DMS114 treated with DMSO at 0.1 percent for 48 hours (cell line): ENCODE measurements around the gene CNEP1R1.

Source experiments
- DNase-seq: peaks from one replicate; lab custom pipeline; 2025; ENCODE audit not compliant: unreplicated experiment; lab: John Stamatoyannopoulos, UW

The CNEP1R1 gene

DNA sequence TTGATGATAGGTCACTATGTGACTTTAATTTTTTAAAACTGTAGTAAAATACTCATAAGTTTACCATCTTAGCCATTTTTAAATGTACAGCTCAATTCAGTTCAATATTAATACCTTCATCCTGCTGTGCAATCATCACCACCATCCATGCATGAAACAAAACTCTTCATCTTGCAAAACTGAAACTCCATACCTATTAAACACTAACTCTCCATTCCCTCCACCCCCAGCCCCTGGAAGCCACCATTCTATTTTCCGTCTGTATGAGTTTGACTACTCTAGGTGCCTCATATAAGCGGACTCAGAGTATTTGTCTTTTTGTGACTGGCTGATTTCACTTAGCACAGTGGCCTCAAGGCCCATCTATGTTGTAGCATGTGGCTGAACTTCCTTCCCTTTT is 9.4 kb upstream of the CNEP1R1 start:
- DNase-seq: no peak

DNA sequence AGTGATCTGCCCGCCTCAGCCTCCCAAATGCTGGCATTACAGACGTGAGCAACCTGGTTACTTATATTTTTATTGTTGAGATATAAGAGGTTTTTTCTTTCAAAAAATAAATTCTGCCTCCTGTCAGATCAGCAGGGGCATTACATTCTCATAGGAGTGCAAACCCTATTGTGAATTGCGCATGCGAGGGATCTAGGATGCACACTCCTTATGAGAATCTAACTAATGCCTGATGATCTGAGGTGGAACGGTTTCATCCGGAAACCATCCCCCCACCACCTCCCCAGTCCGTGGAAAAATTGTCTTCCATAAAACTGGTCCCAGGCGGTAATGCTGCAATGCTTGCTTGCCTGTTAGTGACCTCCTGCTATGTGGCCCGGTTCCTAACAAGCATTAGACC is 7.5 kb upstream of the CNEP1R1 start:
- no peak for DNase-seq

GRCh38 chr16:50021544-50021943 is 3.5 kb upstream of the CNEP1R1 start:
- DNase-seq: no peak

DNA sequence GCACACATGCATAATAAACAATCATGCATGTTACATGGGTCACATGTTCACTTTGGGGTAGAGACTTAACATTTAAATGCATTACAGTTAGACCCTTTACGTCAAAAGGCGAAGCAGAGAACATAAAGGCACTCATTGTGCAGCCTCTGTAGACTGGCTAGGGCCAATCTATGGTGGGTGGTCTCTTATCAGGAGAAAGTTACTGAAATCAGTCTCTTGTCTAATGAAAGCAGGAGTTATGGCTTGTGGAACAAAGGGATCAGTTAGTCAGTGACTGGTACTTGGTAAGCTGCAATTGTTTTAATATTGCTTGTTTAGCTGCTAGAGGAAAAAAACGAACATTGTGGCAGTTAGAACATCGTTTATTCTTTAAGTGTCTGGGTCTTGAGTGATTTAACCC is 1.4 kb upstream of the CNEP1R1 start:
- no peak for DNase-seq

- no peak for DNase-seq
Measured at GRCh38 chr16:50024207-50024606, 818 bp upstream of the CNEP1R1 start.

DNA sequence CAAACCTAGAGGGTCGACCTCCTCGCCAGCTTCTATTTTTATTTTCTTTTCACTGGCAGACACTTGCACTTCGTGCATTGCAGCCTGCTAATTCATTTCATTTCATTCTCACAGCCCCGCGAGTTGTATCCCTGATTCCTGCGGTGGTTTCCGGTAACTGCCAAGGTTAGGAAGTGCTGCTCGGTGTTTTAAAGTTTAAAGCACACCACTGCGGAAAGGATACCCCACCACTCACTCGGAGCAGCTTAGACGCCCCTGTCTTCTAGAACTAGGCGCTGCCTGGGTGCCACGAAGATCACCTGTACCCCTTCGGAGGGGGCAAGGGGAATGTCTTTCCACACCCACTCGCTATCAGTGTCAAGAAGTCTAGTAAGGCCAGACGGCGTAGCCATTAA is 509 bp downstream of the CNEP1R1 start:
- DNase-seq: no peak

DNA sequence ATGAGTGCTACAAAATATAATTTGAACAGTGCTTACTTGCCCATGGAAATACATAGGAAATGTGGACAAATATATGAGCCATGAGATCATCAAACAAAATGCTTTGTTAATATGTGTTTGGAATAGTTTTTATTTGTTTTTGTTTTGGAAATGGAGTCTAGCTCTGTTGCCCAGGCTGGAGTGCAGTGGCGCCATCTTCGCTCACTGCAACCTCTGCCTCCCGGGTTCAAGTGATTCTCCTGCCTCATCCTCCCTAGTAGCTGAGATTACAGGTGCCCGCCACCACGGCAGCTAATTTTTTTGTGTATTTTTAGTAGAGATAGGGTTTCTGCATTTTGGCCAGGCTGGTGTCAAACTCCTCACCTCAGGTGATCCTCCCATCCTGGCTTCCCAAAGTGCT is 2.8 kb downstream of the CNEP1R1 start:
- DNase-seq: no peak

DNA sequence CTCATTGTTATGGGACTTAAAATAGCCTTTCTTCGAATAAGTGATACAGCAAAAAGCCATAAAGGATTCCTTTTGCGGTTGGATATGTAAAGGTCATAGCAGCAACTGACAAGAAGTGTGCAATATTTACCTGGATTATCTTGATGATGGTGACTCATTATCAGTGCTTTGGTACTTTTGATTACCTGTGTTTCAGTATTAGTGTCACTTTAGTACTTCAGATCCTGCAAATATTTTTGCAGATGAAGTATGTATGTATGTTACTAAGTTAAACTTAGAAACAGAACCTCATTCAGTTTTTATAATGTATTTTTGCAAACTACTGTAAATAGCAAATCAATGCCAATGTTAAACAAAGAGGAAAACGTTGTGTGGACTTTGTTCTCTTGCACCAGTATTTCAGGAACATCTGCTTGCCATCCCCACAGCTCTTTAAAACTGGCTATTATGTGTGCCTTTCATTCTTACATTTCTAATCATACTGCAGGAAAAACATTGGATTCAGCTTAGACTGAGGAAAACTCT is 10.5 kb downstream of the CNEP1R1 start:
- DNase-seq: no peak

DNA sequence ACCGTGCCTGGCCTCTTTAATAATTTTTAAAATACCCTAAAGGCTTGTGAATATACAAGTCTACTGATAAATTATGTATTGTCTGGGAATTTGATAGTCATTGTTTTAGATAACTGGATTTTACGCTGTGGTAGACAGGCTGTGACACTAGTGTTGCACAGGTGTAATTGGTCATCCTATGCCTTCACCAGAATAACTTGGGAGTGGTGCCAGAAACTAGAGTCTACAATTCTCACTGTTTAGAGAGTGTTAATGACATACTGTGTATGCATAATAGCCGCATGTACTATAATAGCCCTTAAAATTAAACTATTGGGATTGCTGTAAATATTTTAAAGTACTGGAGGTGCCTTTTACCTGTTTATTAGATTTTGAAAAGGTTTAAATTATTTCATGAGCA is 11.4 kb downstream of the CNEP1R1 start:
- DNase-seq: no peak

GRCh38 chr16:50037662-50038220 is 12.7 kb downstream of the CNEP1R1 start:
- no peak for DNase-seq

DNA sequence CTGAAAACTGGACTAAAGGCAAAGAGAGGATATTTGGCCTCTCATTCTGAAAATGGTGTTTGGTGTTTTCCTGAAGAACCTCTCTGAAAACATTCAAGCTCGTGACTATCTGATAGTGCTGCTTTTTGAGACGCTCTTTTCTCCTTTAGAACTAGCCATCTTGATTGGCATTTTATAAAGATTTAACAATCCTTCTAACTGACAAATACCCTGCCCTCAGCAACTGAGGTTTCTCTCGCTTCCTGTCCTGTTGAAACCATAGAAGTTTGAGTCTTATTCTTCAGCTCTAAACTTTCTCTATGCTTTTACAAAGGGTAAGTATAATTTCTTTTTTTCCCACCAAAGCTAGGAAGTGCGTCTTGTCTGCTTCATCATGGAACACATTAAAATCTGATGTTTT is 13.3 kb downstream of the CNEP1R1 start:
- DNase-seq: no peak

GRCh38 chr16:50038756-50039529 is 13.9 kb downstream of the CNEP1R1 start:
- DNase-seq: no peak

- no peak for DNase-seq
Measured at GRCh38 chr16:50040018-50040417, 15.0 kb downstream of the CNEP1R1 start.

- no peak for DNase-seq
Measured at GRCh38 chr16:50040710-50041109, 15.7 kb downstream of the CNEP1R1 start.

DNA sequence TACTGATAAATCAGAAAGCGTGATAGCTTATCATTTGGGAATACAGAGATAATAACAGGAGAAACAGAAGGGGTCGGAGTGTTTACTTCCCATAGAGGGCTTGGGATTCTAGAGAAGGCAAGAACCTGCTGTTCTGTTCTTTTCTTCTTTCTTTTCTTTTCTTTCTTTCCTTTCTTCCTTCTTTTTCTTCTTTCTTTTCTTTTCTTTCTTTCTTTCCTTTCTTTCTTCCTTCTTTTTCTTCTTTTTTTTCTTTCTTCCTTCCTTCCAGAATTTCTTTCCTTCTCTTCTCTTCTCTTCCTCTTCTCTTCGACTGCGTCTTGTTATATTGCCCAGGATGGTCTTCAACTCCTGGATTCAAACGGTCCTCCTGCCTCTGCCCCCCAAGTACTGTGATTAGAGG is 18.3 kb downstream of the CNEP1R1 start:
- DNase-seq: no peak

GRCh38 chr16:50045412-50045811 is 20.4 kb downstream of the CNEP1R1 start:
- DNase-seq: no peak

DNA sequence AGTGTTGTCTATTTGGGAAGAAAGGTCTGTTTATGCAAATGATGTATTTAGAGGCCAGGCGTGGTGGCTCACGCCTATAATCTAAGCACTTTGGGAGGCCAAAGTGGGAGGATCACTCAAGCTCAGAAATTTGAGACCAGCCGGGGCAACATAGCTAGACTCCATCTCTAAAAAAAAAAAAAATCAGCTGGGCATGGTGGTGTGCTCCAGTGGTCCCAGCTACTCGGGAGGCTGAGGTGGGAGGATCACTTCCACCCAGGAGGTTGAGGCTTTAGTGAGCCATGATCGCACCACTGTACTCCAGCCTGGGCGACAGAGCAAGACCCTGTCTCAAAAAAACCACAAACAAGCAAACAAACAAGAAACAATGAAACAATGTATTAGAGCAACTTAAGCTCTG is 21.8 kb downstream of the CNEP1R1 start:
- no peak for DNase-seq

DNA sequence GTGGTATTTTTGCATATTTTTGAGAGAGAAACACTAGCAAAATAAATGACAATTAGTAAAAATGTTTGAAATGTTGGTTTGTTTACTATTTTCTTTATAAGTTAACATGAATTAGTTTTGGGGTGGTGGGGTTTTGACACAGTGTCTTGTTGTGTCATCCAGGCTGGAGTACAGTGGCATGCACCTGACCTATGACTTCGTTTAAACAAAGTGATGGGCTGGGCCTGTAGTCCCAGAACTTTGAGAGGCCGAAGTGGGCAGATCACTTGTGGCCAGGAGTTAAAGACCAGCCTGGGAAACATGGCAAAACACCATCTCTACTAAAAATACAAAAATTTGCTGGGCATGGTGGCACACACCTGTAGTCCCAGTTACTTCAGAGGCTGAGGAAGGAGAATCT is 22.8 kb downstream of the CNEP1R1 start:
- DNase-seq: no peak

GRCh38 chr16:50050802-50051201 is 25.8 kb downstream of the CNEP1R1 start:
- no peak for DNase-seq

GRCh38 chr16:50056226-50056625 is 31.2 kb downstream of the CNEP1R1 start:
- DNase-seq: no peak

GRCh38 chr16:50058091-50058771 is 33.2 kb downstream of the CNEP1R1 start:
- DNase-seq: no peak

GRCh38 chr16:50059111-50059510 is 34.1 kb downstream of the CNEP1R1 start:
- no peak for DNase-seq
